HPDE6-E6E7 (cell line): ENCODE data around the gene SPTBN4.
A peak's percentile ranks its signal among the peaks of the same experiment; 100 is the strongest.
"Not testable (repeated sequence)": the region's sequence is repeated elsewhere in the genome, so short reads cannot be mapped to it uniquely, and the experiment has no call there.

Experiments
- DNase-seq: peaks from one replicate; pipeline ENCODE4 v3.0.0; 2011; ENCODE audit warnings: missing footprints; ENCODE audit errors: extremely low spot score

The SPTBN4 gene

GRCh38 chr19:40441719-40442253 lies 25.0 kb upstream of the SPTBN4 start:
- DNase-seq, result no peak

GRCh38 chr19:40442328-40443130 lies 24.3 kb upstream of the SPTBN4 start:
- DNase-seq, result no peak

GRCh38 chr19:40443131-40443999 lies 23.4 kb upstream of the SPTBN4 start:
- DNase-seq, result peak; percentile 97

- peak; percentile 89 for DNase-seq
Observed at GRCh38 chr19:40444000-40444824, 22.6 kb upstream of the SPTBN4 start, which contains the start of gene SERTAD3. SERTAD3 (minus strand) TSS chr19:40444335; CDS start chr19:40442080, 2,255 bp downstream.

- DNase-seq, result no peak
Observed at GRCh38 chr19:40444825-40445312, 21.9 kb upstream of the SPTBN4 start.

GRCh38 chr19:40445780-40446262 lies 21.0 kb upstream of the SPTBN4 start:
- DNase-seq, result peak; percentile 58

- DNase-seq, result no peak
Observed at GRCh38 chr19:40446263-40446784, 20.5 kb upstream of the SPTBN4 start.

GRCh38 chr19:40449506-40449905 lies 17.3 kb upstream of the SPTBN4 start:
- no peak for DNase-seq

GRCh38 chr19:40450664-40451063 lies 16.1 kb upstream of the SPTBN4 start:
- DNase-seq, result no peak

GRCh38 chr19:40452016-40452415 lies 14.8 kb upstream of the SPTBN4 start:
- no peak for DNase-seq

GRCh38 chr19:40453151-40453735 lies 13.6 kb upstream of the SPTBN4 start:
- no peak for DNase-seq

GRCh38 chr19:40453943-40454342 lies 12.9 kb upstream of the SPTBN4 start:
- DNase-seq, result not testable (repeated sequence)

GRCh38 chr19:40457048-40457447 lies 9.8 kb upstream of the SPTBN4 start:
- DNase-seq, result no peak

GRCh38 chr19:40457953-40458596 lies 8.7 kb upstream of the SPTBN4 start:
- DNase-seq, result no peak

- no peak for DNase-seq
Observed at GRCh38 chr19:40458597-40458974, 8.2 kb upstream of the SPTBN4 start.

GRCh38 chr19:40460185-40460584 lies 6.6 kb upstream of the SPTBN4 start:
- no peak for DNase-seq

GRCh38 chr19:40461669-40462221 lies 5.1 kb upstream of the SPTBN4 start:
- DNase-seq, result no peak

GRCh38 chr19:40463587-40464037 lies 3.2 kb upstream of the SPTBN4 start:
- not testable (repeated sequence) for DNase-seq
